K562 (cell line): ENCODE measurements around the gene ERG28. TPM values are rescaled to one million over a fixed set of nuclear protein-coding genes. Genes with fewer than 3 reads are reported as not detected.

Experiments
- ATAC-seq: fragments of 200-7000 bp; cut with Tn5 transposase; 3 replicates; pipeline ENCODE4 v1.9.1; 2020; ENCODE audit warnings: moderate library complexity
- BruUV-seq: library from RNA; stranded (reverse); fragments of 400-500 nt; replicated peaks from 2 replicates; lab custom pipeline; 2021; lab: Mats Ljungman, UMichigan
- CTCF ChIA-PET: fragments of 300-600 bp; formaldehyde crosslinking; extraction: SDS; loops from one replicate; lab custom pipeline; 2021; ENCODE audit warnings: low intra/inter-chr PET ratio; lab: Yijun Ruan, JAX
- POLR2A ChIA-PET: fragments of 300-600, 350-650 bp; sonication (Branson Sonifier 250); formaldehyde crosslinking; extraction: SDS; loops from one replicate; lab custom pipeline; 2021; ENCODE audit warnings: antibody characterized with exemption, inconsistent platforms; lab: Yijun Ruan, JAX
- DNase-seq, 4 experiments: peaks; one replicate each; pipeline versions ENCODE4 v3.0.0 to v3.0.0-alpha.2; 2011 to 2018; ENCODE audit warnings: low spot score in 3 of 4, mixed read lengths in 3 of 4; ENCODE audit errors: extremely low read depth in 1 of 4
- FAIRE-seq: peaks from 2 replicates; lab custom pipeline; 2011; peaks lifted over from hg19 to GRCh38; lab: Jason Lieb, UNC
- H2AFZ ChIP-seq: 2 replicates; pipeline ENCODE4 v1.6.0; 2011; ENCODE audit warnings: low read depth, low read length, control low read depth, inconsistent platforms
- H3K27ac ChIP-seq: fragments of 200-600 bp; 3 replicates; pipeline ENCODE4 v1.8.0; 2011; ENCODE audit warnings: low read depth, mild to moderate bottlenecking, control low read depth, inconsistent platforms, low read length, moderate library complexity, mixed read lengths; ENCODE audit errors: extremely low read depth
- H3K27me3 ChIP-seq, 2 experiments: fragments of 300-600 bp in 1 of 2; 2 replicates in 1 of 2; 3 replicates in 1 of 2; pipeline versions ENCODE4 v1.6.0 to v1.8.0; 2011; ENCODE audit warnings: inconsistent platforms in 2 of 2, low read length in 2 of 2, mild to moderate bottlenecking in 1 of 2, mixed read lengths in 1 of 2, moderate library complexity in 1 of 2; ENCODE audit not compliant: control insufficient read depth in 2 of 2, insufficient read depth in 2 of 2
- H3K36me3 ChIP-seq: fragments of 300-600 bp; 3 replicates; pipeline ENCODE4 v1.8.0; 2011; ENCODE audit warnings: mild to moderate bottlenecking, low read length, inconsistent platforms; ENCODE audit not compliant: control insufficient read depth, insufficient read depth
- H3K4me1 ChIP-seq, 2 experiments: fragments of 200-600 bp in 1 of 2; replicated peaks in 1 of 2; 2 replicates in 1 of 2; 3 replicates in 1 of 2; pipeline versions ENCODE4 v1.5.1 to v1.8.0; 2011; ENCODE audit warnings: inconsistent platforms in 2 of 2, low read length in 2 of 2, mild to moderate bottlenecking in 1 of 2, mixed read lengths in 1 of 2, moderate library complexity in 1 of 2; ENCODE audit not compliant: control insufficient read depth in 2 of 2, insufficient read depth in 2 of 2
- H3K4me2 ChIP-seq: 2 replicates; pipeline ENCODE4 v1.6.1; 2011; ENCODE audit warnings: low read length, control low read depth, inconsistent platforms, mixed read lengths; ENCODE audit not compliant: insufficient read depth
- H3K4me3 ChIP-seq: fragments of 200-600 bp; sonication (generic), shearing (Covaris generic); 2 replicates; pipeline ENCODE4 v1.5.1; 2016; ENCODE audit warnings: control low read depth, inconsistent platforms
- H3K79me2 ChIP-seq: fragments of 200-600 bp; 3 replicates; pipeline ENCODE4 v1.8.0; 2011; ENCODE audit warnings: low read length, inconsistent platforms; ENCODE audit not compliant: control insufficient read depth, insufficient read depth
- H3K9ac ChIP-seq, 2 experiments: 2 replicates each; pipeline versions ENCODE4 v1.6.0 to v1.6.1; 2011; ENCODE audit warnings: low read depth in 2 of 2, low read length in 2 of 2, control low read depth in 1 of 2, inconsistent platforms in 1 of 2, mild to moderate bottlenecking in 1 of 2, mixed read lengths in 1 of 2; ENCODE audit not compliant: insufficient read depth in 1 of 2
- H3K9me1 ChIP-seq: one replicate; pipeline ENCODE4 v1.6.0; 2011; ENCODE audit warnings: inconsistent platforms, mild to moderate bottlenecking, low read length, moderate library complexity; ENCODE audit not compliant: control insufficient read depth, insufficient read depth
- H3K9me3 ChIP-seq: replicated peaks from 2 replicates; pipeline ENCODE4 v1.5.1; 2011; ENCODE audit warnings: low read depth, low read length, inconsistent platforms; ENCODE audit not compliant: control insufficient read depth, insufficient read depth
- H4K20me1 ChIP-seq: replicated peaks from 2 replicates; pipeline ENCODE4 v1.6.1; 2011; ENCODE audit warnings: low read length, inconsistent platforms, mixed read lengths; ENCODE audit not compliant: control insufficient read depth, insufficient read depth
- CGGBP1 ChIP-seq: fragments of 250-450 bp; sonication (Bioruptor Pico); IDR thresholded peaks from 2 replicates; pipeline ENCODE4 v1.9.0; 2021; ENCODE audit warnings: mild to moderate bottlenecking
- CHD2 ChIP-seq: IDR thresholded peaks from 2 replicates; pipeline ENCODE4 v1.6.1; 2011; ENCODE audit warnings: low read depth, low read length
- MCM2 ChIP-seq: fragments of 450-650 bp; IDR thresholded peaks from 2 replicates; pipeline ENCODE4 v1.6.1; 2017; ENCODE audit warnings: low read depth, mild to moderate bottlenecking
- PTRF ChIP-seq: fragments of 450-650 bp; IDR thresholded peaks from 2 replicates; pipeline ENCODE4 v1.6.1; 2016; ENCODE audit warnings: mild to moderate bottlenecking, missing genetic modification characterization, missing compliant biosample characterization
- SMAD2 ChIP-seq: fragments of 150-350 bp; IDR thresholded peaks from 2 replicates; pipeline ENCODE4 v1.6.1; 2014; ENCODE audit warnings: low read depth, mild to moderate bottlenecking, low read length
- SRF ChIP-seq, 2 experiments: fragments of 250-450, 450-650 bp in 1 of 2; sonication (Bioruptor Pico) in 1 of 2; sonication (generic) in 1 of 2; formaldehyde crosslinking; IDR thresholded peaks; 2 replicates each; pipeline versions ENCODE4 v1.5.0 to v1.5.1; 2020 to 2022; ENCODE audit warnings: mild to moderate bottlenecking in 1 of 2, missing genetic modification reagents in 1 of 2
- ZNF253 ChIP-seq: fragments of 250-450 bp; sonication (Bioruptor Pico); conservative IDR thresholded peaks from 2 replicates; pipeline ENCODE4 v1.6.1; 2021; ENCODE audit warnings: mild to moderate bottlenecking
- ZNF41 ChIP-seq: fragments of 250-450 bp; sonication (Bioruptor Pico); conservative IDR thresholded peaks from 2 replicates; pipeline ENCODE4 v1.4.0; 2020; ENCODE audit warnings: mild to moderate bottlenecking
- WGBS: fragments of 100-300 bp; shearing (Covaris generic); methylation state at CpG from one replicate; pipeline ENCODE4 v1.1.6; 2016; ENCODE audit warnings: low coverage, mixed read lengths; ENCODE audit not compliant: insufficient coverage; ENCODE audit errors: missing lambda C conversion rate; 5-methylcytosine and 5-hydroxymethylcytosine counted together
- in situ Hi-C: fragments of 300-500 bp; cut with MboI; formaldehyde crosslinking; loops from 4 replicates; pipeline ENCODE4 v1.15.0; 2018; ENCODE audit warnings: inconsistent platforms, mixed read lengths
- intact Hi-C: fragments of 100-400 bp; cut with micrococcal nuclease; formaldehyde crosslinking; loops from 2 replicates; pipeline ENCODE4 v1.14.2; 2022
- polyA plus RNA-seq, 8 experiments: library from polyadenylated mRNA; depleted of rRNA in 4 of 8; stranded (reverse) in 5 of 8; unstranded in 3 of 8; fragments of >200 nt; fragmentation: Nextera tagmentation in 2 of 8; fragmentation: Illumina TruSeq in 1 of 8; extraction: Ambion mirVana in 2 of 8; extraction: Trizol in 1 of 8; gene quantifications; 2 replicates each; pipeline versions ENCODE4 v1.2.1 to v1.2.3, GENCODE V29; 2011 to 2014; ENCODE audit warnings: inconsistent platforms in 1 of 8, missing spikeins in 1 of 8
- total RNA-seq, 7 experiments: library from RNA; depleted of rRNA in 6 of 7; stranded (reverse); fragments of >200 nt in 6 of 7; fragmentation: Illumina TruSeq in 2 of 7; extraction: Trizol in 2 of 7; gene quantifications; 2 replicates each; pipeline versions ENCODE4 v1.2.1 to v1.2.3, GENCODE V29; 2011 to 2021; ENCODE audit warnings: low replicate concordance in 1 of 7

The ERG28 gene
- total and polyA plus RNA-seq, 9 of the 15 experiments (the other 6 are each of a cell fraction or from before 2014, with no cell fraction given) = 3.1 to 34.2 (median 14.2) TPM

GRCh38 chr14:75657331-75657730 lies 3.3 kb downstream of the ERG28 start (continued):
- no peak for TF ChIP-seq CGGBP1 (CRISPR knock-in tag)
- no peak for TF ChIP-seq CHD2

- no peak for TF ChIP-seq MCM2
- TF ChIP-seq ZNF41 (CRISPR knock-in tag) = no peak
- TF ChIP-seq SMAD2 = no peak
- no peak for TF ChIP-seq ZNF253
- peak in 1 of 2 experiments; percentile 58; a peak in 1 of 4 replicates for TF ChIP-seq SRF (CRISPR knock-in tag; IDR thresholded peaks at IDR 0.05)
- TF ChIP-seq PTRF (tag) = no peak
- intact Hi-C loops (loop anchor here (10.0 kb wide), 1 partner anchor 350 kb away; no protein-coding TSS in a partner anchor), in situ Hi-C loops (loop anchor here (25.0 kb wide), 1 partner anchor 518 kb away; the partner anchor contains the start of gene NEK9)
- ATAC-seq (no peak), FAIRE-seq (no peak), DNase-seq (no peak)
- Histone ChIP-seq H3K4me3 (no peak overlapping the region), H3K79me2 (peaks cover 11% of the 10 kb centered on the region), H4K20me1 (no peaks in the 10 kb centered on the region), H3K4me2 (no peak overlapping the region), H3K4me1 (no peaks in the 10 kb centered on the region; a peak in 2 of 5 replicates), H3K9ac (no peak overlapping the region), H3K27me3 (no peaks in the 10 kb centered on the region), H3K27ac (no peak overlapping the region), H3K9me1 (no peaks in the 10 kb centered on the region), H3K9me3 (no peaks in the 10 kb centered on the region), H3K36me3 (peaks cover 53% of the 10 kb centered on the region; the same call in 2 of the 3 replicates), H2AFZ (no peak overlapping the region)
- no TSS peak for BruUV-seq
- POLR2A ChIA-PET = interaction anchor here (0.7 to 1.7 kb wide), 4 partner anchors 14 to 80 kb away, joined by 3 to 4 read pairs (median 4); no protein-coding TSS in a partner anchor
- WGBS = 0% methylated on average over 1 of the region's 1 CpG
- CTCF ChIA-PET = no interaction called here
Measured at GRCh38 chr14:75655235-75655634, 5.4 kb downstream of the ERG28 start.
